GM18868 (cell line): ENCODE results near the gene CAMTA1.

Experiments
- ATAC-seq: cut with Tn5 transposase; IDR thresholded peaks from one replicate; pipeline ENCODE4 v1.9.1; 2021; ENCODE audit warnings: mild to moderate bottlenecking, moderate library complexity; ENCODE audit not compliant: unreplicated experiment

The CAMTA1 gene

DNA sequence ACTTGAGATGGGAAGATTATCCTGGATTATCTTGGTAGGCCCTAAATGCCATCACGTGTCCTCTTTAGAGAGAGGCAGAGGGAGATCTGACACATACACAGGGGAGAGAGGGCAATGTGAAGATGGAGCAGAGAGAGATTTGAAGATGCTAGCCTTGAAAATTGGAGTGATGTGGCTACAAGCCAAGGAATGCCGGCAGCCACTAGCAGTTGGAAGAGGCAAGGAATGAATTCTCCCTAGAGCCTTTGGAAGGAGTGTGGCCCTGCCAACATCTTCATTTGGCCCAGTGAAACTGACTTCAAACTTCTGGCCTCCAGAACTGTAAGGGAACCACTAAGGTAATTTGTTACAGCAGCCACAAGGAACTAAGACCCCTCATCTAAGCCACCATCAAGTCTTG is 8.9 kb upstream of the CAMTA1 start:
- no peak for ATAC-seq

- no peak for ATAC-seq
These were observed 8.4 kb upstream of the CAMTA1 start for GRCh38 chr1:6776895-6777294.

- no peak for ATAC-seq
These were observed 7.4 kb upstream of the CAMTA1 start for GRCh38 chr1:6777813-6778212.

DNA sequence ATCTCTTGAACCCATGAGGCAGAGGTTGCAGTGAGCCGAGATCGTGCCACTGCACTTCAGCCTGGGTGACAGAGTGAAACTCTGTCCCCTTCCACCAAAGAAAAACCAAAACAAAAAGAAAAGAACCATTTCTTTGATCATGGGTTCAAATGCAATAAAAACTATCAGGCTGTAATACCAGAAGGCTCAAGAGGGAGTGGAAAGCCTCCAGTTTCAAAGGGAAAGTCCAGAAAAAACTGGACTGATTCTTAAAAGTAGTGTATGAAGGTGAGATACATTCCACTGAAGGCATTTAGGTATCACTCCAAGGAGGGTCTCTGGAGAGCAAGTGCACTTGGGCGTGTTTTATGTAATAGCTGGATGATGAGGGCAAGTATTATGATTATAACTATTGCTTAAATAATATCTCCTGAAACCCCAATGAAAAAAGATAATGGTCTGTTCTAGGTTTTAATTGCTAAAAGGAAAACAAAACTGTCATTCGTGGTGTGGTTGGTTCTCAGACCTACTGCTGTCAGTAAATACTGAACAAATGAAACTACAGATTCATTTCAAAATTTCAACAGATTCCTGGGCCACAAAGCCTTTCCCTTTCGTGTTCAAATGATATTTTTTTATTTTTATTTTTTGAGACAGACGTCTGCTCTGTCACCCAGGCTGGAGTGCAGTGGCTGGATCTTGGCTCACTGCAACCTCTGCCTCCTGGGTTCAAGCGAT is 6.0 kb upstream of the CAMTA1 start:
- ATAC-seq: no peak

DNA sequence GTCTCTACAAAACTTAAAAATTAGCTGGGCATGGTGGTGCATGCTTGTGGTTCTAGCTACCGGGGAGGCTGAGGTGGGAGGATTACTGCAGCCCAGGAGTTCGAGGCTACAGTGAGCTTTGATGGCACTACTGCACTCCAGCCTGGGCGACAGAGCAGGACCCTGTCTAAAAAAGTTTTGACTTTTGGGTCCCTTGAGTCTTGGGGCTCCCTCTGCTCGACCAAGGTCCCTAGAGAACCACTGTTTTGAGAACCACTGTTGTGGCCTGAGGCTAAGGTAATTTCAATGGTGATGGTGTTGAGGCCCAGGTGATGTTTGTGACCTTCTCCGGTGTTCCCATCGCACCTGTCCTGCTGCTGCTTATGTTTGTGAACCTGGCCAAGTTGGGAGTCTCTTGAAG is 3.1 kb upstream of the CAMTA1 start:
- no peak for ATAC-seq

- no peak for ATAC-seq
These were observed 2.0 kb upstream of the CAMTA1 start for GRCh38 chr1:6783221-6783620.

GRCh38 chr1:6783936-6784559 is 1.2 kb upstream of the CAMTA1 start:
- ATAC-seq: no peak

DNA sequence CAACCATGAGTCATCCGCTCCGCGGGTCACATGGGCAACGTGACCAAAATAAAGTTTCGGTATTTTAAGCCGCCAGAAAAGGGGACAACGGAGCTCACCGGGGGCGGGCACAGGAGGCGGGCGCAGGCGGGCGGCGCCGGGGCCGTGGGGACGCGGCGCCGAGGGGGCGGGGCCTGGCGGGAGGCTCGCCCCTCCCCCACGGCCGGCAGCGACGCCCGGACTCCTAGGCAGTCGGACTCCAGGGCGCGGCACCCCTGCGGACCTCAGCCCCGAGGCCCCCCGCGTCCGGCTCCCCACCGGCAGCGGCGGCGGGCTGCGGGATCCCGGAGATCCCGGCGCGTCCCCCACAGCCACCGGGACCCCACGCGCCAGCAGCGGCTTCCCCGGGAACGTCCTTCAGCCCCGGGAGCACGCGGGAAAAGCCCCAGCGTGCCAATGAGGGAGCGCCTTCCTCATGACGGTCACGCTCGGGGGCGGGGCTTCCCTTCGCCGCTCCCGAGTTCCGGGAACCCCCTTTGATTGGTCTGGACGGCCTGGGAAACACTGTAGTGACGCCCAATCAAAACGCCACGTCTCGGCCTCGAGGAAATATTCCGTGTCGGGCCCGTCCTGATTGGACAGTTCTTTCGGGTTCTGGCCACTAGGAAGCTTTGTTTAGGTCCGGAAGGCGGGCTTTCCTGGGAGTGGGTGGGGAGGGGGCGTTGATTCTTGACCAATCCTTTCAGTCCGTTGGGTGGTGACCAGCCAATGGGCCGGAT is 515 bp upstream of the CAMTA1 start:
- peak; percentile 75 for ATAC-seq

- no peak for ATAC-seq
These were observed 663 bp downstream of the CAMTA1 start for GRCh38 chr1:6785728-6786505.

GRCh38 chr1:6788946-6789345 is 3.7 kb downstream of the CAMTA1 start:
- ATAC-seq: no peak

GRCh38 chr1:6790146-6790545 is 4.9 kb downstream of the CAMTA1 start:
- no peak for ATAC-seq

GRCh38 chr1:6794164-6794563 is 8.9 kb downstream of the CAMTA1 start:
- no peak for ATAC-seq

GRCh38 chr1:6795203-6795602 is 9.9 kb downstream of the CAMTA1 start:
- no peak for ATAC-seq

DNA sequence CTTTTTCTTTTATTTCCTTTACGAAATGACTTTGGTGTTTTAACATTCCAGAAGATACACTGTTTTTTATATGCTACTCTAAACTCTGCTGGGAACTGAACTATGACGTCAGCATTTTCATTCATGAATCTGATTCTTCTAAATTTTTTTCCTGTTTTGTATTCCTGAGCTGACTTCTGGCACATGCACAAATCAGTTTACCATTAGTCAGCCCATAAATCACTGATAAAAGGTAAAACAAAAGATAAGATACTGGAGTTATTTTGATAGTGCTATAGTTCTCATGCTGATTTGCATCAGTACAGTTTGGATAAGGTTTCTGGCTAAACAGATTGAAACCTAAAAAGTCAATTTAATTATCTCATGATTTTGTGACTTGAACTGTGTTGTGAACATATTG is 10.4 kb downstream of the CAMTA1 start:
- ATAC-seq: no peak

DNA sequence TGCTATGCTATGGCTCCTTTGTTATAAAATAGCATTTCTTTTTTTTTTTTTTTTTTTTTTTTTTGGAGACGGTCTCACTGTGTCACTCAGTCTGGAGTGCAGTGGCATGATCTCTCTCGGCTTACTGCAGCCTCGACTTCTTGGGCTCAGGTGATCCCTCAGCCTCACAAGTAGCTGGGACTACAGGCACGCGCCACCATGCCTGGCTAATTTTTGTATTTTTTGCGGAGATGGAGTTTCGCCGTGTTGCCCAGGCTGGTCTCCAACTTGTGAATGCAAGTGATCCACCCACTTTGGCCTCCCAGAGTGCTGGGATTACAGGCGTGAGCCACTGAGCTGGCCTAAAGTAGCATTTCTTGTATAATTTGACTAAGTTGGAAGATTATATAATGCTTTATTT is 10.8 kb downstream of the CAMTA1 start:
- ATAC-seq: no peak

GRCh38 chr1:6799499-6799898 is 14.2 kb downstream of the CAMTA1 start:
- ATAC-seq: no peak

- ATAC-seq: no peak
These were observed 15.5 kb downstream of the CAMTA1 start for GRCh38 chr1:6800745-6801144.

DNA sequence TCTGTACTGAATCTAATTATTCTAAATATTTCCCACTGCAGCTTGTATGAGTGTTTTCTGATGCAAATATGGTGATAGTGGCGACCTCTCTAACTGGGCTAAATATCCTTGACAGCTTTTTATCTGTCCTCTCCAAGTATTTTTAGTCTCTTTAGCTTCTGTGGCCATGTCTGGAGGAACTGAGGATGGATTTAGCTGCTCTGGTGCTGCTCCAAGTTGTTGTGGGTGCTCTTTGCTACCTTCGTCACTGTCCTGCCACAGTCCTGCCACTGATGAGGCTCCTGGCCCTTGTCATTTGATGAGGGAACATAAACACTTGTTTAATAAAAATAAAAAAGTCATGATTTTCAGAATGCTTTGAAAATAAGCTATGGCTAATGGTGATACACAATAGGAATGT is 15.9 kb downstream of the CAMTA1 start:
- ATAC-seq: no peak

DNA sequence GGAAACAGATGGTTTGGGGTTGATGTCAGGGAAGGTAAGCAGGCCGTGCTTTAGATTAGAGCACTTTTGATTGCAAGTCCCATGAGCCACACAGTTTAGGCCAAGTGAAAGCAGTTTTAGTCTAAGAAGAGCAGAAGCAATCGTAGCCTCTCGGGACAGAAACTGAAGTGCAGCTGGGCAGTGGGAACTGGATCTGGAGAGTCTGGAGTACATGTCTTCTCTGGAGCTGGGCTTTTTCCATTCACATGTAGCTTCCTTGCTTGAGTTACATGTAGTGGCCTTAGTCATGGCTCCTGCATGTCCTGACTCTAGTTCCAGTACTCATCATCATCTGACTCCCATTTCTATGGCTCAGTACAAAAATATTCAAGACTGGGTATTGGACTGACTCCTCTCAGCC is 16.7 kb downstream of the CAMTA1 start:
- ATAC-seq: no peak

- no peak for ATAC-seq
These were observed 17.2 kb downstream of the CAMTA1 start for GRCh38 chr1:6802454-6802853.

GRCh38 chr1:6802893-6803292 is 17.6 kb downstream of the CAMTA1 start:
- no peak for ATAC-seq
